ENCODE measurements around the gene B4GALT1.

B4GALT1 gene

DNA sequence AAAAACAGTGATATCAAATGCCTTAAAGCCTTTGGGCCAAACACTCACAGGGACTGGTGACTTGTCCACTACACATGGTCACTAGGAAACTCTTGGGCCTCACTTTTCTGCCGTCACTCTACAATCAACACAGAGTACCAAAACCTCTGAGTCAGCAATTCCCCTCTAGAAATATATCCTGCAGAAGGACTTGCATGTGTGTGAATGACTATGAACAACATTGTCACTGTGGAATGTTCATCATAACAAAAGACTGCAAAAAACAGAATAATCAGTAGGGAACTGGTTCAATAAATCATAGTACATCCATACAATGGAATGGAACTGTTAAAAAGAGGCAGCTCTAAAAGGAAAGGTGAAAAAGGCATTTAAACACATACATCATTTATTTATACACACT is 46.5 kb downstream of the B4GALT1 start:
- DNase-seq (ENCODE audit: low read depth), result no peak
- H3K4me3 ChIP-seq (ENCODE audit: low read depth, low read length), result no peak overlapping the region
- TF ChIP-seq, protein P1, sequence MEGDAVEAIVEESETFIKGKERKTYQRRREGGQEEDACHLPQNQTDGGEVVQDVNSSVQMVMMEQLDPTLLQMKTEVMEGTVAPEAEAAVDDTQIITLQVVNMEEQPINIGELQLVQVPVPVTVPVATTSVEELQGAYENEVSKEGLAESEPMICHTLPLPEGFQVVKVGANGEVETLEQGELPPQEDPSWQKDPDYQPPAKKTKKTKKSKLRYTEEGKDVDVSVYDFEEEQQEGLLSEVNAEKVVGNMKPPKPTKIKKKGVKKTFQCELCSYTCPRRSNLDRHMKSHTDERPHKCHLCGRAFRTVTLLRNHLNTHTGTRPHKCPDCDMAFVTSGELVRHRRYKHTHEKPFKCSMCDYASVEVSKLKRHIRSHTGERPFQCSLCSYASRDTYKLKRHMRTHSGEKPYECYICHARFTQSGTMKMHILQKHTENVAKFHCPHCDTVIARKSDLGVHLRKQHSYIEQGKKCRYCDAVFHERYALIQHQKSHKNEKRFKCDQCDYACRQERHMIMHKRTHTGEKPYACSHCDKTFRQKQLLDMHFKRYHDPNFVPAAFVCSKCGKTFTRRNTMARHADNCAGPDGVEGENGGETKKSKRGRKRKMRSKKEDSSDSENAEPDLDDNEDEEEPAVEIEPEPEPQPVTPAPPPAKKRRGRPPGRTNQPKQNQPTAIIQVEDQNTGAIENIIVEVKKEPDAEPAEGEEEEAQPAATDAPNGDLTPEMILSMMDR (IDR thresholded peaks at IDR 0.05; ENCODE audit: low read depth, low read length, missing control alignments), result no peak

DNA sequence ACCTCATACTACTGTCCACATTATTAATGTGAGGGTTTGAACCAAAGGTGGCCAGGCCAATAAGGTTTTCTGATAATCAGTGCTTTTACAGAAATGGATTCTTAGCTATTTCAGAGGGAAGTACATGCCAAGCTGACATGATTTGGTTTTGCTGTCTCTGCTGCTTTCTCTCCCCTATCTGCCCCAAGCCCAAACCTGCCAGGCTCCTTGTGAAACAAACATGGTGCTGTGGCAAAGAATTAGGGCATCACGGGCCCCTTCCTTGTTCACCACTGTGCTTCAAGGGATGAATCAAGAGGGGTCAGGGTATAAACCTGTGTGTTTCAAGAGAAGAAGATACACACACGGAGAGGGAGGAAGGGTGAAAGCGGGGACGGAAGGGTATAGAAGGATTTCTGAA is 49.3 kb downstream of the B4GALT1 start:
- TF ChIP-seq, protein P1 (IDR thresholded peaks at IDR 0.05; ENCODE audit: low read depth, low read length, missing control alignments), result no peak
- DNase-seq (ENCODE audit: low read depth), result no peak
- no peak overlapping the region for H3K4me3 ChIP-seq (ENCODE audit: low read depth, low read length)

DNA sequence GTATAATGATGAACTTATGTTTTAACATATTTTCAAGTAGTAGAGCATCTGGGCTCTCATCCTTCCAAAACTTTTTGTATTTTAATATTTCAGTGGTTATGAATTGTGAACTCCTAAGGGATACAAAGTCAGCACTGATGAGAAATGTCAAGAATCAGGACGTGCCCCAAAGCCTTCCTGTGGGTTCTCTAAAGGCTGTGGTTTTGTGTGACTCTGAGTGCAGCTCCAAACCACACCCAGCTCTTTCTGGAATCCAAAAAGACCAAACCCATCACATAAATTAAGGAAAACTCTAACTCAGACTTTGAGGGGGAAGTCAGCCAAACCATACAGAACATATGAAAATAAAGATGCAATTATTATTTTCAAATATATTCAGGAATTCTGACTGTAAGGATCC is 49.8 kb downstream of the B4GALT1 start:
- no peak for DNase-seq (ENCODE audit: low read depth)
- H3K4me3 ChIP-seq (ENCODE audit: low read depth, low read length), result no peak overlapping the region
- TF ChIP-seq, protein P1 (IDR thresholded peaks at IDR 0.05; ENCODE audit: low read depth, low read length, missing control alignments), result no peak

DNA sequence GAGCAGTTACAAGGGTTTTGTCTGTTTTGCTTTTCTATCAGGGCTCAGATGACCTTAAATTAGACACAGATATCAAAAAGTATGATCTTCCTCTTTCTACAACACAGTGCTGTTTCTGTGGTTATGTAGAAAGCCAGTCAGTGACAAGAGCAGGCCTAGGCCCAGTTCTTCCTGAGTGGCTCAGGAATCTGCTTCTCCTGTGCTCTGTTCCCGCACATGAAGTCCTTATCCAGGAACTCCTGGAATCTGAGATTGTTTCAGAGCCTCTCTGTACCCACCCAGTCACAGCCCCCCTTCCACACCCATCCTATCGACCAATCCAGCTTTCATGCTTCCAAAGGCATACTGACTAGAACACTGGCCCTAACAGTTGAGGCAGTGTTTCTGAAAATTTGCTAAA is 50.3 kb downstream of the B4GALT1 start:
- no peak overlapping the region for H3K4me3 ChIP-seq (ENCODE audit: low read depth, low read length)
- DNase-seq (ENCODE audit: low read depth), result no peak
- TF ChIP-seq, protein P1 (IDR thresholded peaks at IDR 0.05; ENCODE audit: low read depth, low read length, missing control alignments), result no peak

DNA sequence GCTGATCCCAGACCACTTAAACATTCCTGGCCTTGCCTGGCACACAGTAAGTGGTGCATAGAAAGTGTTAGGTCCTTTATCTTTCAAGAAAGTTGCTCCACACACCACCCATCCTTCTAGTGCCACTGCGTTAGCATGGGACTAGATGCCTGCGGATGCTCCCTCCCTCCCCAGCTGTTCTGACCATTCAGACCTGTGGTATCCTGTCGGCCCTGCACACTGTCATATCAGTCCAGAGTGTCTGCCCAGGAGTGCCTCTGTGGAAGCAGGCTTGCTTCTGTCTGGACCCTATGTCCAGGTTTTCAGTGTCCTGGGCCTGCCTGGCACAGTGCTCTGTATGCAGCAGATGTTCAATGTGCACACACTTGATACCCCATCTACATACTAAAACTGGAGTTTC is 52.4 kb downstream of the B4GALT1 start:
- DNase-seq (ENCODE audit: low read depth), result no peak
- TF ChIP-seq, protein P1 (IDR thresholded peaks at IDR 0.05; ENCODE audit: low read depth, low read length, missing control alignments), result no peak
- no peak overlapping the region for H3K4me3 ChIP-seq (ENCODE audit: low read depth, low read length)

DNA sequence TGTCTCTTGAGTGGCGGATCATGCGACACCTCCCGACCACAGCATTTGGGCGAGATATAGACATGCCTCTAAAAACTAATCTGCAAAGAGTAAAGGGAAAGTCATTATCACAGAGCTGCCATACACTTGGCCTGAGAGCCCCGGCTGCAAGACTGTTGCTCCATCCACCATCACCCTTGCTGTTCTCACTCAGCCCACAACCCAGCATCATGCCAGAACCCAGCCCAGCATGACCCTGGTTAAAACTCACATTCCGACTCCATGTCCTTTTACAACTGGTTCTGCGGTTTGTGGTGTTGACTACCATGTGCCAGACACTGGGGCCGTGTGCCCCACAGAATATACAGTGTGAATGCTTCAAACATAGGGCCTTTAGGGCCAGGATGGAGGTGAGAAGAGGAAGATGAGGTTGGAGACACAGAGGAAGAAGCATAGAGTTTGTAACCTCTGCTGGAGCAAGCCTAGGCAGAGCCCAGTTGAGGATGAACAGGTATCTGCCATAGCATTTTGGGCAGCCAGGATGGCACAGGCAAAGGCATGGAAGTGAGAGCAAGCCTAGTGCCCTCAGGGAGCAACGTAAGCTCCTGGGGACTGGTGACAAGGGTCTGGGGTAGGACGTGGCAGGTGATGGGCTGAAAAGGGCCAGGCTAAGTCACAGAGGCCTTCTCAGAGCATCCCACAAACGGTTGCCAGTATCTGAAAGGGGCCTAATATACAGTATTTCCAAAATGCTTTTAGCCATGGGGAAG is 53.2 kb downstream of the B4GALT1 start:
- no peak overlapping the region for H3K4me3 ChIP-seq (ENCODE audit: low read depth, low read length)
- TF ChIP-seq, protein P1 (IDR thresholded peaks at IDR 0.05; ENCODE audit: low read depth, low read length, missing control alignments), result no peak
- no peak for DNase-seq (ENCODE audit: low read depth)

DNA sequence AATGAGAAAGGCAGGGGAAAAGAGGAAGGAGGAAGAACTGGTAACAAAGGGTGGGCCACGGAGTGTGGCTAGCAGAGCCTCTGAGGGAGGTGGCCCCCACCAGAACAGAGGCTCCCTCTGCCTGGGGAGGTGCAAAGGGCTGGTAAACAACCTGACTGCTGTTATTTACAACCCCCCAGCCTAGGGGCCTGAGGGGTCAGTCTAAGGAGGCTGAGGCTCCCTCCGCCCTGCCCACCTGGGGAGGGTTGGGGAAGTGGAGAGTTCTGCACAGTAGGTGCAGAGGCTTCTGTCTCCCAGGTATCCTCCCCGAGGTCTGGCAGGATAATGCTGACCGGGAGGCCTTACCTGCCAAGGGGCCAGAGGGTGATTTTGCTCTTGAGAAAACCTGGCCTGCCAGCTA is 55.0 kb downstream of the B4GALT1 start:
- DNase-seq (ENCODE audit: low read depth), result no peak
- TF ChIP-seq, protein P1 (IDR thresholded peaks at IDR 0.05; ENCODE audit: low read depth, low read length, missing control alignments), result no peak
- H3K4me3 ChIP-seq (ENCODE audit: low read depth, low read length), result no peak overlapping the region
